Panc1 (cell line): ENCODE results near the gene DBF4B.

Source experiments
- POLR2AphosphoS5 ChIP-seq: IDR thresholded peaks from 2 replicates; pipeline ENCODE4 v1.6.1; 2012; ENCODE audit warnings: mild to moderate bottlenecking, low read depth, low read length, moderate library complexity
- TF ChIP-seq, protein P1 (sequence below): fragments of 450-650 bp; IDR thresholded peaks from 2 replicates; pipeline ENCODE4 v1.5.1; 2017; ENCODE audit warnings: mild to moderate bottlenecking

DNA sequence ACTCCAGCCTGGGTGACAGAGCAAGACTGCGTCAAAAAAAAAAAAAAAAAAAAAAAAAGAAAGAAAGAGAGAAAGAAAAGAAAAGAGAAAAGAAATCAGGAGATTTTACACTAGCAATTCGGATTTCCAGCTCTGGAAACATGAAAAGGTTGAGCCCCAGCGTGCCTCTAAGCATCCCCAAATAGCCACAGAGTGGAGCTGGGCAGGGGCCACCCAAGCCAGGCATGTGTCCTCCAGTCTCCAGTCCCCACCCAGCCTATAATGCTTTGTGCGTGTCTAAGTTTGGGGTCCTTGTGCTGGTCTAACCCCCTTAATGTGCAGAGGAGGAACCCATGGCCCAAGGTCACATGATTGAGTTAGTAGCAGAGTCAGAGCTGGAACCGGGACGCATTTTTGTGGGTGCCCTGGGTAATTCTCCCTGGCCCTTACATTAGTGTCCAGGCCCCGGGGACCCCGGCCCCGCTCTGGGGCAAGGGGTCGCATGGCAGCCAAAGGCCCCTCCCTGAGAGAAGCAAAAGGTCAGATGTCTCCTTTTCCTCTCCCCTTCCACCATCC, 70.3 kb downstream of the DBF4B start:
- TF ChIP-seq, protein P1, sequence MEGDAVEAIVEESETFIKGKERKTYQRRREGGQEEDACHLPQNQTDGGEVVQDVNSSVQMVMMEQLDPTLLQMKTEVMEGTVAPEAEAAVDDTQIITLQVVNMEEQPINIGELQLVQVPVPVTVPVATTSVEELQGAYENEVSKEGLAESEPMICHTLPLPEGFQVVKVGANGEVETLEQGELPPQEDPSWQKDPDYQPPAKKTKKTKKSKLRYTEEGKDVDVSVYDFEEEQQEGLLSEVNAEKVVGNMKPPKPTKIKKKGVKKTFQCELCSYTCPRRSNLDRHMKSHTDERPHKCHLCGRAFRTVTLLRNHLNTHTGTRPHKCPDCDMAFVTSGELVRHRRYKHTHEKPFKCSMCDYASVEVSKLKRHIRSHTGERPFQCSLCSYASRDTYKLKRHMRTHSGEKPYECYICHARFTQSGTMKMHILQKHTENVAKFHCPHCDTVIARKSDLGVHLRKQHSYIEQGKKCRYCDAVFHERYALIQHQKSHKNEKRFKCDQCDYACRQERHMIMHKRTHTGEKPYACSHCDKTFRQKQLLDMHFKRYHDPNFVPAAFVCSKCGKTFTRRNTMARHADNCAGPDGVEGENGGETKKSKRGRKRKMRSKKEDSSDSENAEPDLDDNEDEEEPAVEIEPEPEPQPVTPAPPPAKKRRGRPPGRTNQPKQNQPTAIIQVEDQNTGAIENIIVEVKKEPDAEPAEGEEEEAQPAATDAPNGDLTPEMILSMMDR, result no peak
- TF ChIP-seq POLR2AphosphoS5, result no peak
